Kidney (tissue), 14 donors: ENCODE data around the gene SHPK. TPM values are rescaled to one million over a fixed set of nuclear protein-coding genes. Genes with fewer than 3 reads are reported as not detected.

Experiments
- DNase-seq, 5 donors: peaks; one replicate each; pipeline ENCODE4 v3.0.0-alpha.2; 2013 to 2020
- FAIRE-seq: peaks from 2 replicates; lab custom pipeline; 2012; peaks lifted over from hg19 to GRCh38; lab: Jason Lieb, UNC
- H3K27ac ChIP-seq, 2 donors: one replicate each; pipeline ENCODE4 v1.7.0; 2013; ENCODE audit warnings: low read depth in 2 of 2, low read length in 2 of 2, inconsistent platforms in 1 of 2
- H3K27me3 ChIP-seq: one replicate; pipeline ENCODE4 v1.7.1; 2013; ENCODE audit warnings: low read length, inconsistent platforms; ENCODE audit not compliant: control insufficient read depth, insufficient read depth
- H3K36me3 ChIP-seq, 3 donors: one replicate each; pipeline versions ENCODE4 v1.7.0 to v1.7.1; 2013; ENCODE audit warnings: low read length in 3 of 3, control low read depth in 1 of 3, inconsistent platforms in 1 of 3; ENCODE audit not compliant: insufficient read depth in 3 of 3, control insufficient read depth in 2 of 3
- H3K4me1 ChIP-seq, 3 donors: one replicate each; pipeline versions ENCODE4 v1.7.0 to v1.7.1; 2013; ENCODE audit warnings: low read length in 3 of 3, inconsistent platforms in 1 of 3, low read depth in 1 of 3; ENCODE audit not compliant: control insufficient read depth in 2 of 3, insufficient read depth in 2 of 3
- H3K4me3 ChIP-seq, 3 donors: one replicate each; pipeline versions ENCODE4 v1.7.0 to v1.8.1; 2013; ENCODE audit warnings: low read length in 3 of 3, control low read depth in 1 of 3, inconsistent platforms in 1 of 3
- H3K9ac ChIP-seq, 3 donors: one replicate each; pipeline versions ENCODE4 v1.7.0 to v1.7.1; 2013; ENCODE audit warnings: low read length in 3 of 3, control low read depth in 1 of 3, inconsistent platforms in 1 of 3
- H3K9me3 ChIP-seq, 3 donors: one replicate each; pipeline versions ENCODE4 v1.7.0 to v1.7.1; 2013; ENCODE audit warnings: low read length in 3 of 3, control low read depth in 1 of 3, inconsistent platforms in 1 of 3; ENCODE audit not compliant: control insufficient read depth in 2 of 3, insufficient read depth in 1 of 3
- intact Hi-C: fragments of 100-400 bp; cut with DNase I; formaldehyde crosslinking; loops from one replicate; pipeline ENCODE4 v1.11.1; 2022
- polyA plus RNA-seq: library from polyadenylated mRNA; stranded (reverse); fragments of 350-450 nt; fragmentation: Illumina TruSeq; extraction: RNeasy Lipid Tissue Mini Kit (QIAGEN cat#74804); gene quantifications from one replicate; pipeline ENCODE4 v1.2.3, GENCODE V29; 2014; ENCODE audit warnings: low read depth, low replicate concordance; ENCODE audit not compliant: insufficient read depth
- total RNA-seq: library from RNA; stranded (reverse); fragmentation: NEBNext Ultra II Directional; extraction: Animal tissue kit (Norgen Biotek cat#: 25700); gene quantifications from one replicate; pipeline ENCODE4 v1.2.1, GENCODE V29; 2021
- TF ChIP-seq, protein P1 (sequence below): IDR thresholded peaks from 3 replicates; pipeline ENCODE4 v1.5.1; 2012; ENCODE audit warnings: mild to moderate bottlenecking, moderate library complexity, borderline replicate concordance; ENCODE audit not compliant: insufficient read depth; ENCODE audit errors: extremely low read depth
- donor health status: control.
- donor health status: control.
- donor health status: control.
- donor health status: control.
- donor health status: control.
- donor health status: DM: yes; HTN: yes; CAD: no.
- donor health status: Normal renal cell carcinoma (clear cell type).

The SHPK gene
- total and polyA plus RNA-seq, 2 donors from 2014 or later: 9.2 to 17.5 TPM

DNA sequence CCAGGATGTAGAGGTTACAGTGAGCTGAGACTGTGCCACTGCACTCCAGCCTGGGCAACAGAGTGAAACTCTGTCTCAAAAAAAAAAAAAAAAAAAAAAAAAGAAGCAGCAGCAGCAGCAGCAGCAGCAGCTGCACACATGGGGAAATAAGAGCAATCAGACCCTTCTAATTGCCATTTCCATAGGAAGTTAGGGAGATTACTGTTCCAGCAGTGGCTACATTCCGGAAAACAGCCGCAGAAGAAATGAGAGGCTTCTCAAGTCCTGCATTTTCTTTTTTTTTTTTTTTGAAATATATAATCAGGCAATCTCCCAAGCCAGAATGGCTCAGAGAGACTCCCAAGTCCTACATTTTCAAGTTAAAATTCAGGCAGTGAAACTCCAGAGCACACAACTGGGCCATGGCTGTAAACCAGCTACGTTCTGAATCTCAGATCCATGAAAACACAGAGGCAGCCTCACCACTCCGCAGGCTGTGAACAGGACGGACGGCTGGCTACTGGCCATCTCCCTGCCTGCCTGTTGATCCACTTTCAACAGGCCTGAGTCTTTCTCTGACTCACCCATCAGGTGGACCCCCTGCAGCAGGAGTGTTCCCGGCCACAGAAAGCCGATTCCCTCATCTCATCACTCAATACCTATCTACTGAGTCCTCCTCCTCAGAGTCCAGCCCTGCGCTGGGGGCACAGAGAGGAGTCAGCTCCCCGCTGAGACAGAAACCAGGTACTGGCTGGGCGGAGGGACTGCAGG lies 41.8 kb downstream of the SHPK start:
- peak in 1 of 5 donors; percentile 53 for DNase-seq
- TF ChIP-seq, protein P1, sequence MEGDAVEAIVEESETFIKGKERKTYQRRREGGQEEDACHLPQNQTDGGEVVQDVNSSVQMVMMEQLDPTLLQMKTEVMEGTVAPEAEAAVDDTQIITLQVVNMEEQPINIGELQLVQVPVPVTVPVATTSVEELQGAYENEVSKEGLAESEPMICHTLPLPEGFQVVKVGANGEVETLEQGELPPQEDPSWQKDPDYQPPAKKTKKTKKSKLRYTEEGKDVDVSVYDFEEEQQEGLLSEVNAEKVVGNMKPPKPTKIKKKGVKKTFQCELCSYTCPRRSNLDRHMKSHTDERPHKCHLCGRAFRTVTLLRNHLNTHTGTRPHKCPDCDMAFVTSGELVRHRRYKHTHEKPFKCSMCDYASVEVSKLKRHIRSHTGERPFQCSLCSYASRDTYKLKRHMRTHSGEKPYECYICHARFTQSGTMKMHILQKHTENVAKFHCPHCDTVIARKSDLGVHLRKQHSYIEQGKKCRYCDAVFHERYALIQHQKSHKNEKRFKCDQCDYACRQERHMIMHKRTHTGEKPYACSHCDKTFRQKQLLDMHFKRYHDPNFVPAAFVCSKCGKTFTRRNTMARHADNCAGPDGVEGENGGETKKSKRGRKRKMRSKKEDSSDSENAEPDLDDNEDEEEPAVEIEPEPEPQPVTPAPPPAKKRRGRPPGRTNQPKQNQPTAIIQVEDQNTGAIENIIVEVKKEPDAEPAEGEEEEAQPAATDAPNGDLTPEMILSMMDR: no peak
- Histone ChIP-seq H3K27ac (no peak overlapping the region), H3K27me3 (no peaks in the 10 kb centered on the region), H3K9ac (no peak overlapping the region), H3K9me3 (no peaks in the 10 kb centered on the region), H3K4me3 (no peak overlapping the region), H3K4me1 (no peaks in the 10 kb centered on the region), H3K36me3 (peaks cover 0 to 13% (median 11%) of the 10 kb centered on the region in 3 donors)
- intact Hi-C loops: no loop called here
- no peak for FAIRE-seq

DNA sequence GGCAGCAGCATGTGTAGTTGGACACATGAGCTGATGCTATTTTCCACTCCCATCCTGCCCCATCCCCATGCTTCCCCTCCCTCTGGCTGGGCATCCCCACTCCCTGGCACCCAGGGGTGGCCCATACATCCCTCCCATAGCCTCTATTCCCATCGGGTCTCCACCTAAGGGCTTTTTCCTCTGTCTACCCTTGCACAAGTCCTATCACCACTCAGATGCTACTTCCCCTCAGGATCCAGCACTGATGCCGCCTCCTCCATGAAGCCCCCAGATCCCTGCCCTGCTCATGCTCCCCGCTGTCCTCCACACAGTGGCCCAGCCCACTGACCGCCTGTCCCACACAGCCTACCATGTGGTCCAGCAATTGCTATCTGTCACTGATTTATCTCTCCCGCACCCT lies 42.7 kb downstream of the SHPK start:
- Histone ChIP-seq H3K9ac (no peak overlapping the region), H3K36me3 (peaks cover 0 to 13% (median 11%) of the 10 kb centered on the region in 3 donors), H3K27ac (no peak overlapping the region), H3K4me1 (no peaks in the 10 kb centered on the region), H3K9me3 (no peaks in the 10 kb centered on the region), H3K27me3 (no peaks in the 10 kb centered on the region), H3K4me3 (no peak overlapping the region)
- intact Hi-C loops: no loop called here
- FAIRE-seq: no peak
- DNase-seq: no peak
- TF ChIP-seq, protein P1: no peak

DNA sequence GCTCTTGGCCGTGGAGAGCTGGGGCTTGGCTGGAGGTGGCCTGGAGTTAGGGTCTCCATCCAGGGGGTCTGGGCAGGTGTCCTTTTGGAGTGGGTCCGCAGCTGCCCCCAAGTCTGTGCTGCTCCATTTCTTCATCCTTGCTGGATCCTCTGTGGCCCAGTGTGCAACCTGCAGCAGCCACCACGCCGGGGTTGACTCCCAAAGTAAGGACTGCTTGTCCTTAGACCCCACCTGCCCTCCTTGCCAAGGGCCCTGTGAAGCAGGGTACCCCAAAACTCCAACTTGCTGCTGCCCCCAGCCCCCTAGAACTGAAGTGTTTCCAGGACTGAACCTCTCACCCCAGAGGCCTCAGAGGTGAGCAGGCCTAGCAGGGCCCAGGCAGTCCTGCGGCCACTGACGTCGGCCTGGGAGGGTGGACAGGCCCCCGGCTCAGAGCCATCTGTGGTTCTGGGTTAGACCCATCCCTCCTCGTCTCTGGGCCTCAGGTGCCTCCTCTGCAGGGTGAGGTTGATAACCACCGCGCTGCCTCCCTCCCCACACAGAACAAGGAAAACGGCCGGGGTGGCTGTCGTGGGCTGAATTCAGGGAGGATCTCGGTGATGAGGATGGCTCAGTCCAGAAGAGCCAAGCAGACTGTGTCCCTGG lies 43.7 kb downstream of the SHPK start:
- no peaks in the 10 kb centered on the region for H3K27me3 ChIP-seq
- H3K9me3 ChIP-seq: no peaks in the 10 kb centered on the region
- TF ChIP-seq, protein P1: no peak
- DNase-seq: no peak
- FAIRE-seq: no peak
- H3K4me3 ChIP-seq: no peak overlapping the region
- H3K36me3 ChIP-seq: peaks cover 0 to 13% (median 11%) of the 10 kb centered on the region in 3 donors
- H3K4me1 ChIP-seq: no peaks in the 10 kb centered on the region
- no peak overlapping the region for H3K9ac ChIP-seq
- intact Hi-C loops: no loop called here
- H3K27ac ChIP-seq: no peak overlapping the region
